ENCODE data around the gene ARID5B. TPM values are rescaled to one million over a fixed set of nuclear protein-coding genes. Genes with fewer than 3 reads are reported as not detected.

ARID5B gene
- total and polyA plus RNA-seq, 5 donors: 13.7 to 31.8 (median 19.3) TPM

GRCh38 chr10:61958805-61959204 lies 57.3 kb downstream of the ARID5B start:
- H3K9me3 ChIP-seq (ENCODE audit: control insufficient read depth, low read length): no peaks in the 10 kb centered on the region
- no peaks in the 10 kb centered on the region for H3K4me1 ChIP-seq (ENCODE audit: control insufficient read depth, insufficient read depth, low read length)
- H3K27ac ChIP-seq (ENCODE audit: low read length): no peak overlapping the region
- H3K27me3 ChIP-seq (ENCODE audit: control insufficient read depth, insufficient read depth): no peaks in the 10 kb centered on the region
- intact Hi-C loops (cut with DNase I): no loop called here
- ATAC-seq (no peak), DNase-seq (no peak)
- H3K4me3 ChIP-seq (ENCODE audit: low read length): no peak overlapping the region

GRCh38 chr10:61959814-61960213 lies 58.3 kb downstream of the ARID5B start:
- 77% methylated on average over 2 of the region's 2 CpGs for WGBS
- no peaks in the 10 kb centered on the region for H3K9me3 ChIP-seq (ENCODE audit: control insufficient read depth, low read length)
- intact Hi-C loops (cut with DNase I): no loop called here
- peaks cover 3% of the 10 kb centered on the region for H3K4me1 ChIP-seq (ENCODE audit: control insufficient read depth, insufficient read depth, low read length)
- H3K27ac ChIP-seq (ENCODE audit: low read length): no peak overlapping the region
- no peak for ATAC-seq
- no peak for DNase-seq
- H3K27me3 ChIP-seq (ENCODE audit: control insufficient read depth, insufficient read depth): no peaks in the 10 kb centered on the region
- H3K4me3 ChIP-seq (ENCODE audit: low read length): no peak overlapping the region

GRCh38 chr10:61960396-61961120 lies 59.1 kb downstream of the ARID5B start:
- ATAC-seq: no peak
- Histone ChIP-seq H3K4me3 (ENCODE audit: low read length) (no peak overlapping the region), H3K9me3 (ENCODE audit: control insufficient read depth, low read length) (no peaks in the 10 kb centered on the region), H3K27me3 (ENCODE audit: control insufficient read depth, insufficient read depth) (no peaks in the 10 kb centered on the region), H3K4me1 (ENCODE audit: control insufficient read depth, insufficient read depth, low read length) (peaks cover 3% of the 10 kb centered on the region), H3K27ac (ENCODE audit: low read length) (no peak overlapping the region)
- intact Hi-C loops (cut with DNase I): no loop called here
- WGBS: 98% methylated on average over 2 of the region's 2 CpGs
- no peak for DNase-seq

GRCh38 chr10:61961278-61961677 lies 59.8 kb downstream of the ARID5B start:
- intact Hi-C loops (cut with DNase I): no loop called here
- Histone ChIP-seq H3K4me1 (ENCODE audit: control insufficient read depth, insufficient read depth, low read length) (peaks cover 3% of the 10 kb centered on the region), H3K27me3 (ENCODE audit: control insufficient read depth, insufficient read depth) (no peaks in the 10 kb centered on the region), H3K9me3 (ENCODE audit: control insufficient read depth, low read length) (no peaks in the 10 kb centered on the region), H3K27ac (ENCODE audit: low read length) (no peak overlapping the region), H3K4me3 (ENCODE audit: low read length) (no peak overlapping the region)
- WGBS: 85% methylated on average over 8 of the region's 8 CpGs
- no peak for ATAC-seq
- DNase-seq: no peak

- Histone ChIP-seq H3K27ac (ENCODE audit: low read length) (no peak overlapping the region), H3K4me1 (ENCODE audit: control insufficient read depth, insufficient read depth, low read length) (peaks cover 3% of the 10 kb centered on the region), H3K27me3 (ENCODE audit: control insufficient read depth, insufficient read depth) (no peaks in the 10 kb centered on the region), H3K9me3 (ENCODE audit: control insufficient read depth, low read length) (no peaks in the 10 kb centered on the region), H3K4me3 (ENCODE audit: low read length) (no peak overlapping the region)
- ATAC-seq (no peak), DNase-seq (no peak)
- 96% methylated on average over 4 of the region's 4 CpGs for WGBS
- intact Hi-C loops (cut with DNase I): no loop called here
Observed at GRCh38 chr10:61962971-61963370, 61.5 kb downstream of the ARID5B start.

- Histone ChIP-seq H3K9me3 (ENCODE audit: control insufficient read depth, low read length) (no peaks in the 10 kb centered on the region), H3K27ac (ENCODE audit: low read length) (no peak overlapping the region), H3K4me3 (ENCODE audit: low read length) (no peak overlapping the region), H3K4me1 (ENCODE audit: control insufficient read depth, insufficient read depth, low read length) (peaks cover 3% of the 10 kb centered on the region), H3K27me3 (ENCODE audit: control insufficient read depth, insufficient read depth) (no peaks in the 10 kb centered on the region)
- ATAC-seq (no peak), DNase-seq (no peak)
- 75% methylated on average over 2 of the region's 2 CpGs for WGBS
- intact Hi-C loops (cut with DNase I): no loop called here
Observed at GRCh38 chr10:61963669-61964058, 62.2 kb downstream of the ARID5B start.

- ATAC-seq: peak in 1 of 2 donors; percentile 26
- WGBS: 41% methylated on average over 3 of the region's 3 CpGs
- Histone ChIP-seq H3K27me3 (ENCODE audit: control insufficient read depth, insufficient read depth) (no peaks in the 10 kb centered on the region), H3K9me3 (ENCODE audit: control insufficient read depth, low read length) (no peaks in the 10 kb centered on the region), H3K4me3 (ENCODE audit: low read length) (peak overlapping the region; percentile 15), H3K27ac (ENCODE audit: low read length) (peak overlapping the region; percentile 51), H3K4me1 (ENCODE audit: control insufficient read depth, insufficient read depth, low read length) (peaks cover 3% of the 10 kb centered on the region)
- intact Hi-C loops (cut with DNase I): no loop called here
- no peak for DNase-seq
Observed at GRCh38 chr10:61964059-61964709, 62.7 kb downstream of the ARID5B start.

- H3K27ac ChIP-seq (ENCODE audit: low read length): no peak overlapping the region
- no peak overlapping the region for H3K4me3 ChIP-seq (ENCODE audit: low read length)
- H3K4me1 ChIP-seq (ENCODE audit: control insufficient read depth, insufficient read depth, low read length): peaks cover 3% of the 10 kb centered on the region
- WGBS: 88% methylated on average over 7 of the region's 7 CpGs
- no peaks in the 10 kb centered on the region for H3K9me3 ChIP-seq (ENCODE audit: control insufficient read depth, low read length)
- no peaks in the 10 kb centered on the region for H3K27me3 ChIP-seq (ENCODE audit: control insufficient read depth, insufficient read depth)
- intact Hi-C loops (cut with DNase I): no loop called here
- DNase-seq (no peak), ATAC-seq (no peak)
Observed at GRCh38 chr10:61964949-61965702, 63.6 kb downstream of the ARID5B start.

GRCh38 chr10:61965703-61966395 lies 64.3 kb downstream of the ARID5B start:
- Histone ChIP-seq H3K4me1 (ENCODE audit: control insufficient read depth, insufficient read depth, low read length) (peaks cover 3% of the 10 kb centered on the region), H3K27ac (ENCODE audit: low read length) (no peak overlapping the region), H3K27me3 (ENCODE audit: control insufficient read depth, insufficient read depth) (no peaks in the 10 kb centered on the region), H3K9me3 (ENCODE audit: control insufficient read depth, low read length) (no peaks in the 10 kb centered on the region), H3K4me3 (ENCODE audit: low read length) (no peak overlapping the region)
- ATAC-seq (no peak), DNase-seq (no peak)
- WGBS: 68% methylated on average over 3 of the region's 3 CpGs
- intact Hi-C loops (cut with DNase I): no loop called here

- peaks cover 3% of the 10 kb centered on the region for H3K4me1 ChIP-seq (ENCODE audit: control insufficient read depth, insufficient read depth, low read length)
- 97% methylated on average over 4 of the region's 4 CpGs for WGBS
Observed at GRCh38 chr10:61967298-61967697, 65.8 kb downstream of the ARID5B start.

More at GRCh38 chr10:61967298-61967697, 65.8 kb downstream of the ARID5B start:
- intact Hi-C loops (cut with DNase I): no loop called here
- Histone ChIP-seq H3K27ac (ENCODE audit: low read length) (no peak overlapping the region), H3K27me3 (ENCODE audit: control insufficient read depth, insufficient read depth) (no peaks in the 10 kb centered on the region), H3K4me3 (ENCODE audit: low read length) (no peak overlapping the region), H3K9me3 (ENCODE audit: control insufficient read depth, low read length) (no peaks in the 10 kb centered on the region)
- DNase-seq: no peak
- ATAC-seq: no peak

Measured in right cardiac atrium (tissue), 5 donors.